Skin epidermis (tissue), 12 donors: ENCODE results near the gene DNAJB1.

Experiments
- H3K27ac ChIP-seq, 21 experiments: fragments of 200-600 bp; sonication (generic) in 11 of 21; one replicate each; pipeline ENCODE4 v1.5.0; 2020; ENCODE audit warnings: mild to moderate bottlenecking in 3 of 21, inconsistent platforms in 2 of 21, moderate library complexity in 2 of 21
- H3K4me3 ChIP-seq, 7 experiments: fragments of 200-600 bp; sonication (generic) in 2 of 7; one replicate each; pipeline ENCODE4 v1.5.0; 2020; ENCODE audit warnings: inconsistent platforms in 2 of 7, mild to moderate bottlenecking in 2 of 7, moderate library complexity in 1 of 7

The DNAJB1 gene

DNA sequence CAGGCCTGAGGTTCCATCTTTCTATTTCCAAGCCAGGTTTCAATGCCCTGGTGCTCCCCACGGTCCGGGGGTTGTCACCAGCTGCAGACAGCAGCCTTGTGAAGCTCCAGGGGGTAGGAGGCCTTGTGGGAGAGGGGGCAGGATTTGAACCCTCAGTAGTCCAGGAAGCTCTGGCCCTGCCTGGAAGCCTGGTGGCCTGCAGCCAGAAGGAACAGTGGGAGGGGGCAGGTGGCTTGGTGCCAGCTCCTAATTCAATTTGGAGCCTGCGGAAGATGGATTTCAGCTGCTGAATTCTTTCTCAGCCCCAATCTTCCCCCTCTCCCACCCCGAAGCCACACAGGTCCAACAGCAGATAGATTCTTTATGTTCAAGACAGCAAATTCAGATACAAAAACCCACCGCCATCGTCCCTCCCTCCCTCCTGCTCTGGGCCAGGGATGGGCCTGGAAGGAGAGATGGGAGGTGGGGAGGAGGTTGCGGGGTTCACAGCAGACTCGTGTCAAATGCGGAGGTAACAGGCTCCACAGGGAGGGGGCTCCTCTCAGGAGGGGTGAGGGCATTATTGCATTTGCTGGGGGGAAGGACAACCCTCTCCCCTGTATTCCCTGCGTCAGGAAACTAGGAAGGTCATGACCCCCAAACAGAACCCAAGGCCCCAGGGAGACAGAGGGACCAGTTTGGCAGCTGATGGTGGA, 40.6 kb downstream of the DNAJB1 start:
- Histone ChIP-seq H3K4me3 (no peak overlapping the region), H3K27ac (peak overlapping the region in 2 of 21 experiments; percentile 8 to 40)

- Histone ChIP-seq H3K27ac (peak overlapping the region in 2 of 21 experiments; percentile 8 to 40), H3K4me3 (no peak overlapping the region)
These were observed 41.4 kb downstream of the DNAJB1 start for GRCh38 chr19:14476673-14477401.

GRCh38 chr19:14476327-14476672, 41.9 kb downstream of the DNAJB1 start:
- H3K4me3 ChIP-seq, result no peak overlapping the region
- H3K27ac ChIP-seq, result no peak overlapping the region

- peak within 1 kb of the TSS in 2 of 21 experiments; percentile 9 to 23 for H3K27ac ChIP-seq
These were observed 42.7 kb downstream of the DNAJB1 start, which contains the start of gene PTGER1 for GRCh38 chr19:14475251-14476073. TSS of gene PTGER1 (minus strand) at chr19:14475354. CDS start at chr19:14474320, 1,034 bp downstream.

GRCh38 chr19:14474827-14475226, 43.4 kb downstream of the DNAJB1 start:
- no peak overlapping the region for H3K27ac ChIP-seq
- H3K4me3 ChIP-seq, result no peak overlapping the region

More at GRCh38 chr19:14475251-14476073, 42.7 kb downstream of the DNAJB1 start, which contains the start of gene PTGER1:
- H3K4me3 ChIP-seq, result no peak within 1 kb of the TSS

DNA sequence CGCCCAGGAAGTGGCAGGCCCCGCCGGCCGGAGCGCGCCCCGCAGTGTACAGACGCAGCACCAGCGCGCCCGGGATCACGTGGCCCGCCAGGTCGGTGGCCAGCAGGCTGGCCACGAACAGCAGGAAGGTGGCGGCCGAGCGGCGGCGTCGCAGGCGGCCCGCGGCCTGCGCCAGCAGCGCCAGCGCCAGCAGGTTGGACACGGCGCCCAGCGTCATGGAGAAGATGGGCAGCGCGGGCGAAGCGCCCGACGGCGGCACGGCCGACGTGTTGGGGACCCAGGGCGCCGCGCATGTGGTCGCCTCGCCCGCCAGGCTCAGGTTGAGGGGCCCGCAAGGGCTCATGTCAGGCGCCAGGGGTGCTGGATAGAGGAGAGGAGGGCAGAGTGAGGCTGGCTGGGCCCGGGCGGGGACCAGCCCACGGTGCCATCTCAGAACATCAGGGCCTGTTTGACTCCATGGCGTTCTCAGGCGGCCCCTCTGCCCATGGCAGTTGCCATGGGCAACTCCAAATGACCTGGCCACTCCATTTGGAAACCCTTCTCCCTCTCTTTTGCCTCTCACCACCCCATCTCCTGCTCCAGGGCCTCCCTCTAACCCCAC, 44.1 kb downstream of the DNAJB1 start:
- Histone ChIP-seq H3K27ac (no peak overlapping the region), H3K4me3 (no peak overlapping the region)

DNA sequence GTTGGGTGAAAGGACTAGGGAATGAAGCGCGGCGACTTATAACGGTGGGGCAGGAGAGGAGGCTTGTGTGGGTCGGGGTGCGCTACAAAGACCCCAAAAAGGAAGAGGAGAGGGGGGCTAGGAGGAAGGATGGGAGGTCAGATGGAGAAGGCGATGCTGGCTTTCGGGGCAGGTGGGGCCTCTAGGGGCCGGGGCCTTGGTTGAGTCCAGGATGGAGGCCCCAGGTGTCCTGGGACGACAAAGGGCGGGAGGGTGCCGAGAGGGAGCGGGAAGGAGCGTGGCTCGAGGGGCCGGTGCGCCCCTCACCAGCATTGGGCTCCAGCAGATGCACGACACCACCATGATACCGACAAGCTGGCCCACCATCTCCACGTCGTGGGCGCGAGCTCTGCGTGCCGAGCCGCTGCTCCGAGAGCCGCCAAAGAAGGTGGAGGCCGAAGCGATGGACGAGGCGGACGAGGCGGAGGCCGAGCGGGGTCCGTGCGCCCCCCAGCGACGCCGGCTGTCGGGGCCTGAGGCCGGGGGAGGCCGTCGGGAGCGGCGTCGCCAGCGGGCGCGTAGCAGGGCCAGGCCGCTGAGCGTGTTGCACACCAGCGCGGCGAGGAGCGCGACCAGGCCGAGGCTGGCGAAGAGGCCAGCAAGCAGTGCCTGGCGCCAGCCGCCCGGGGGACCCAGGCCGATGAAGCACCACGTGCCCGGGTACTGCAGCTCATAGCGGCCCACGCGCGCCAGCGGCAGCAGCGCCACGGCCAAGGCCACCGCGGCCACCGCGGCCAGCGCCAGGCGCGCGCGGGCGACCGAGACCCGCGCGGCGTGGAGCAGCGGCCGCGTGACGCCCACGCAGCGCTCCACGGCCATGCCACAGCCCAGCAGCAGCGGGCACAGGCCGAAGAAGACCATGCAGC, 44.9 kb downstream of the DNAJB1 start:
- no peak overlapping the region for H3K4me3 ChIP-seq
- H3K27ac ChIP-seq, result no peak overlapping the region

- Histone ChIP-seq H3K4me3 (peak overlapping the region in 3 of 7 experiments; percentile 3 to 24 (median 12)), H3K27ac (no peak overlapping the region)
These were observed 45.8 kb downstream of the DNAJB1 start for GRCh38 chr19:14472202-14472938.

DNA sequence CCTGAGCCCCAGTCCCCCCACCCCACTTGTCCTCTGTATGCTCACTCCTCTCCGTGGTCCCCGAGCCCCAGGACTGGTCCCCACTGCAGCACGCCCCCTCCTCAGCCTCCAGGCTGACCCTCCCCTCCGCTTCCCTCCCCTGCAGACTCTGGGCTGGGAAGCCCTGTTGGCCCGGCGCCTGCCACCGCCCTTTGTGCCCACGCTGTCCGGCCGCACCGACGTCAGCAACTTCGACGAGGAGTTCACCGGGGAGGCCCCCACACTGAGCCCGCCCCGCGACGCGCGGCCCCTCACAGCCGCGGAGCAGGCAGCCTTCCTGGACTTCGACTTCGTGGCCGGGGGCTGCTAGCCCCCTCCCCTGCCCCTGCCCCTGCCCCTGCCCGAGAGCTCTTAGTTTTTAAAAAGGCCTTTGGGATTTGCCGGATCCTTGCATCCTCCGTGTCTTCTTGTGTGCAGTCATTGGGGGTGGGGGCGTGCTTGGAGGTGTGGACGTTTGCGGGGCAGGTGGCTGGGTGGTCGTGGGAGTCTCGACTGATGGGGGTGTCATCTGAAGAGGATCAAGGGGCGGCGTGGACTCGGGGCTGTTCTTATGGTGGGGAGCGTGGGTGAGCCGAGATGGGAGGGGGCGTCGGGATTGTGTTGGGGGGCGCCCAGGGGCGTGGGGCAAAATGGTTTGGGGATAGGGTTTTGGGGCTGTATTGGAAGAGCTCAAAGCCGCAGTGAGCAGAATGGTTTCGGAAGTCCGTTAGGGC, 46.6 kb downstream of the DNAJB1 start:
- no peak overlapping the region for H3K27ac ChIP-seq
- peak overlapping the region in 2 of 7 experiments; percentile 3 to 24 for H3K4me3 ChIP-seq

GRCh38 chr19:14470031-14470876, 47.9 kb downstream of the DNAJB1 start:
- no peak overlapping the region for H3K27ac ChIP-seq

DNA sequence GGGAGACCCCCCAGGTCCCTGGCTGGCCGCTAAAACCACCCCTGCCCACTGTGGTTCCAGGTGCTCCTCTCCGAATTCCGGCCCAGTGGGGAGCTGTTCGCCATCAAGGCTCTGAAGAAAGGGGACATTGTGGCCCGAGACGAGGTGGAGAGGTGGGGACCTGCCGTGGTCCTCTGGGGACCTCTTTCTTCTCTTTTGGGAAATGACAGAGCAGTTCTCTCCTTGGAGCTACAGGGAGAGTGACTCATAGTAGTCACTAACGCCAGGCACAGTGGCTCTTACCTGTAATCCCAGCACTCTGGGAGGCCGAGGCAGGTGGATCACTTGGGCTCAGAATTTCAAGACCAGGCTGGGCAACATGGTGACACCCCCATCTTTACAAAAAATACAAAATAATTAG, 50.4 kb downstream of the DNAJB1 start:
- no peak overlapping the region for H3K27ac ChIP-seq
- no peak overlapping the region for H3K4me3 ChIP-seq

More at GRCh38 chr19:14470031-14470876, 47.9 kb downstream of the DNAJB1 start:
- H3K4me3 ChIP-seq, result no peak overlapping the region

- Histone ChIP-seq H3K4me3 (no peak overlapping the region), H3K27ac (no peak overlapping the region)
These were observed 50.8 kb downstream of the DNAJB1 start for GRCh38 chr19:14467391-14467790.
